Measurements from ENCODE around the gene JOSD2.

- TF ChIP-seq CTCF (IDR thresholded peaks at IDR 0.05; ENCODE audit: low read length) (no peak), EZH2 (optimal IDR thresholded peaks at IDR 0.05; ENCODE audit: low read depth, low read length) (no peak), EZH2phosphoT487 (IDR thresholded peaks at IDR 0.05; ENCODE audit: low read length) (no peak)
These were observed 35.7 kb upstream of the JOSD2 start for GRCh38 chr19:50546527-50547221.
